Measurements from ENCODE around the gene XPA.

- TF ChIP-seq CTCF (IDR thresholded peaks at IDR 0.05 in 8 of 11, conservative IDR thresholded peaks at IDR 0.05 in 3 of 11): no peak
- no peak for TF ChIP-seq POLR2AphosphoS5 (IDR thresholded peaks at IDR 0.05)
- no peak for TF ChIP-seq POLR2A (IDR thresholded peaks at IDR 0.05)
These were observed 40.3 kb upstream of the XPA start for GRCh38 chr9:97737429-97737828.

Data from spleen (tissue), 7 donors.